GM12878 (cell line): ENCODE measurements around the gene SAMSN1. TPM values are rescaled to one million over a fixed set of nuclear protein-coding genes. Genes with fewer than 3 reads are reported as not detected.

Source experiments
- BHLHE40 ChIP-seq, 2 experiments: fragments of 450-650 bp in 1 of 2; IDR thresholded peaks; 2 replicates each; pipeline ENCODE4 v1.6.1; 2011 to 2017; ENCODE audit warnings: low read depth in 2 of 2, borderline replicate concordance in 1 of 2, improper control_type of control experiment in 1 of 2, low read length in 1 of 2, mild to moderate bottlenecking in 1 of 2
- HDGF ChIP-seq: fragments of 450-650 bp; IDR thresholded peaks from 2 replicates; pipeline ENCODE4 v1.6.1; 2016; ENCODE audit warnings: antibody characterized with exemption
- MEF2B ChIP-seq: fragments of 450-650 bp; IDR thresholded peaks from 2 replicates; pipeline ENCODE4 v1.6.1; 2018; ENCODE audit warnings: mild to moderate bottlenecking, moderate library complexity; ENCODE audit not compliant: partially characterized antibody, poor library complexity, severe bottlenecking
- MXI1 ChIP-seq: fragments of 150-350 bp; IDR thresholded peaks from 2 replicates; pipeline ENCODE4 v1.6.1; 2011; ENCODE audit warnings: low read depth, mild to moderate bottlenecking, inconsistent platforms, low read length, improper control_type of control experiment
- NFYA ChIP-seq: IDR thresholded peaks from 2 replicates; pipeline ENCODE4 v1.6.1; 2011; ENCODE audit warnings: low read depth, mild to moderate bottlenecking, low read length, improper control_type of control experiment, borderline replicate concordance
- POLR2AphosphoS5 ChIP-seq: IDR thresholded peaks from 2 replicates; pipeline ENCODE4 v1.6.1; 2011; ENCODE audit warnings: mild to moderate bottlenecking, low read length, inconsistent platforms
- ZBED1 ChIP-seq: IDR thresholded peaks from 2 replicates; pipeline ENCODE4 v1.6.1; 2016; ENCODE audit warnings: borderline replicate concordance
- ZNF384 ChIP-seq: IDR thresholded peaks from 2 replicates; pipeline ENCODE4 v1.6.1; 2012; ENCODE audit warnings: low read depth, mild to moderate bottlenecking, low read length, improper control_type of control experiment, borderline replicate concordance
- polyA plus RNA-seq, 11 experiments: library from polyadenylated mRNA; depleted of rRNA in 4 of 11; unstranded in 6 of 11; stranded (reverse) in 5 of 11; fragments of >200 nt; fragmentation: Nextera tagmentation in 4 of 11; fragmentation: Illumina TruSeq in 1 of 11; extraction: Ambion mirVana in 4 of 11; extraction: Trizol in 1 of 11; gene quantifications; 1 replicate in 1 of 11; 2 replicates in 10 of 11; pipeline versions ENCODE4 v1.2.1 to v1.2.3, GENCODE V29; 2011 to 2016; ENCODE audit warnings: inconsistent platforms in 2 of 11, missing spikeins in 2 of 11, low read depth in 1 of 11
- total RNA-seq, 4 experiments: library from RNA; depleted of rRNA in 3 of 4; stranded (reverse); fragments of >200 nt in 3 of 4; fragmentation: Illumina TruSeq in 1 of 4; extraction: Trizol in 1 of 4; gene quantifications; 2 replicates each; pipeline versions ENCODE4 v1.2.1 to v1.2.3, GENCODE V29; 2013 to 2021
- TF ChIP-seq, protein P1 (sequence below): fragments of 150-350 bp; IDR thresholded peaks from 2 replicates; pipeline ENCODE4 v1.6.1; 2016; ENCODE audit warnings: low read depth, low read length
- TF ChIP-seq, protein P2 (sequence below): fragments of 150-350 bp; IDR thresholded peaks from 2 replicates; pipeline ENCODE4 v1.6.1; 2014; ENCODE audit warnings: mild to moderate bottlenecking, low read depth, low read length
- TF ChIP-seq, protein P3 (sequence below): fragments of 450-650 bp; IDR thresholded peaks from 2 replicates; pipeline ENCODE4 v1.6.1; 2016; ENCODE audit warnings: mild to moderate bottlenecking
- TF ChIP-seq, protein P4 (sequence below): IDR thresholded peaks from 2 replicates; pipeline ENCODE4 v1.6.1; 2012; ENCODE audit warnings: mild to moderate bottlenecking, low read depth, low read length
- TF ChIP-seq, protein P5 (sequence below): fragments of 450-650 bp; formaldehyde crosslinking; IDR thresholded peaks from 2 replicates; pipeline ENCODE4 v1.4.0; 2020; ENCODE audit warnings: mild to moderate bottlenecking, moderate library complexity

The SAMSN1 gene
- total and polyA plus RNA-seq, 10 of the 15 experiments (the other 5 are each of a cell fraction or from before 2014, with no cell fraction given), result 23.2 to 102 (median 44.9) TPM

DNA sequence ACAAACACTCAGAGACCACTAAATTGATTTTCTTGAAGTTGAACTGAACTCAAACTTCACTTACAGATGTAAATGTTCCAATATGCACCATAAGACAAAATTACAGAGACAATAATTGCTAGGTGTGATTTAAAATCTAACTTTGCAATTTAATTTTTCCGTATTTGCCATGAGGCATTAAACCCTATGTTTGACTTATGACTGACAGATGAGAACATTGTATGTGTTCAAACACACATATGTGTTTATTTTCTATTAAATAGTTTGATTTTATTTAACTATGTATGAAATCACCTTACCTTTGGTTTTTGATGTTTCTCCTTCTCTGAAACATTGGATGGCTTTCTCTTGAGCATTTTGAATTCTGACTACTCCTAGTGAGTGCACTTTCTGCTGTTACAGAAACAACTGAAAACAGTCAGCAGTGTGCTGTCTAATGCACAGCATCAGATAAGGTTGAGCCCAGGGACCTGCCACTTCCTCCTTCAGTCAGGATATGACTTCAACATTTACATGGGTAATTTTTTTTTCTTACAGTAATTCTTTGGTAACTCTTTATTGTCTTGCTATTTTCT is at the start of gene SAMSN1 (continued):
- TF ChIP-seq, protein P1, sequence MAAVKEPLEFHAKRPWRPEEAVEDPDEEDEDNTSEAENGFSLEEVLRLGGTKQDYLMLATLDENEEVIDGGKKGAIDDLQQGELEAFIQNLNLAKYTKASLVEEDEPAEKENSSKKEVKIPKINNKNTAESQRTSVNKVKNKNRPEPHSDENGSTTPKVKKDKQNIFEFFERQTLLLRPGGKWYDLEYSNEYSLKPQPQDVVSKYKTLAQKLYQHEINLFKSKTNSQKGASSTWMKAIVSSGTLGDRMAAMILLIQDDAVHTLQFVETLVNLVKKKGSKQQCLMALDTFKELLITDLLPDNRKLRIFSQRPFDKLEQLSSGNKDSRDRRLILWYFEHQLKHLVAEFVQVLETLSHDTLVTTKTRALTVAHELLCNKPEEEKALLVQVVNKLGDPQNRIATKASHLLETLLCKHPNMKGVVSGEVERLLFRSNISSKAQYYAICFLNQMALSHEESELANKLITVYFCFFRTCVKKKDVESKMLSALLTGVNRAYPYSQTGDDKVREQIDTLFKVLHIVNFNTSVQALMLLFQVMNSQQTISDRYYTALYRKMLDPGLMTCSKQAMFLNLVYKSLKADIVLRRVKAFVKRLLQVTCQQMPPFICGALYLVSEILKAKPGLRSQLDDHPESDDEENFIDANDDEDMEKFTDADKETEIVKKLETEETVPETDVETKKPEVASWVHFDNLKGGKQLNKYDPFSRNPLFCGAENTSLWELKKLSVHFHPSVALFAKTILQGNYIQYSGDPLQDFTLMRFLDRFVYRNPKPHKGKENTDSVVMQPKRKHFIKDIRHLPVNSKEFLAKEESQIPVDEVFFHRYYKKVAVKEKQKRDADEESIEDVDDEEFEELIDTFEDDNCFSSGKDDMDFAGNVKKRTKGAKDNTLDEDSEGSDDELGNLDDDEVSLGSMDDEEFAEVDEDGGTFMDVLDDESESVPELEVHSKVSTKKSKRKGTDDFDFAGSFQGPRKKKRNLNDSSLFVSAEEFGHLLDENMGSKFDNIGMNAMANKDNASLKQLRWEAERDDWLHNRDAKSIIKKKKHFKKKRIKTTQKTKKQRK, result no peak
- no peak for TF ChIP-seq HDGF
- TF ChIP-seq ZNF384, result peak; percentile 87
- TF ChIP-seq, protein P2, sequence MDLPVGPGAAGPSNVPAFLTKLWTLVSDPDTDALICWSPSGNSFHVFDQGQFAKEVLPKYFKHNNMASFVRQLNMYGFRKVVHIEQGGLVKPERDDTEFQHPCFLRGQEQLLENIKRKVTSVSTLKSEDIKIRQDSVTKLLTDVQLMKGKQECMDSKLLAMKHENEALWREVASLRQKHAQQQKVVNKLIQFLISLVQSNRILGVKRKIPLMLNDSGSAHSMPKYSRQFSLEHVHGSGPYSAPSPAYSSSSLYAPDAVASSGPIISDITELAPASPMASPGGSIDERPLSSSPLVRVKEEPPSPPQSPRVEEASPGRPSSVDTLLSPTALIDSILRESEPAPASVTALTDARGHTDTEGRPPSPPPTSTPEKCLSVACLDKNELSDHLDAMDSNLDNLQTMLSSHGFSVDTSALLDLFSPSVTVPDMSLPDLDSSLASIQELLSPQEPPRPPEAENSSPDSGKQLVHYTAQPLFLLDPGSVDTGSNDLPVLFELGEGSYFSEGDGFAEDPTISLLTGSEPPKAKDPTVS, result no peak
- TF ChIP-seq ZBED1, result no peak
- no peak for TF ChIP-seq MXI1
- peak; percentile 46 for TF ChIP-seq MEF2B
- TF ChIP-seq BHLHE40 (IDR thresholded peaks at IDR 0.05; ENCODE audit: borderline replicate concordance in 1 of 2, low read depth in 2 of 2, low read length in 1 of 2), result no peak
- TF ChIP-seq, protein P3, sequence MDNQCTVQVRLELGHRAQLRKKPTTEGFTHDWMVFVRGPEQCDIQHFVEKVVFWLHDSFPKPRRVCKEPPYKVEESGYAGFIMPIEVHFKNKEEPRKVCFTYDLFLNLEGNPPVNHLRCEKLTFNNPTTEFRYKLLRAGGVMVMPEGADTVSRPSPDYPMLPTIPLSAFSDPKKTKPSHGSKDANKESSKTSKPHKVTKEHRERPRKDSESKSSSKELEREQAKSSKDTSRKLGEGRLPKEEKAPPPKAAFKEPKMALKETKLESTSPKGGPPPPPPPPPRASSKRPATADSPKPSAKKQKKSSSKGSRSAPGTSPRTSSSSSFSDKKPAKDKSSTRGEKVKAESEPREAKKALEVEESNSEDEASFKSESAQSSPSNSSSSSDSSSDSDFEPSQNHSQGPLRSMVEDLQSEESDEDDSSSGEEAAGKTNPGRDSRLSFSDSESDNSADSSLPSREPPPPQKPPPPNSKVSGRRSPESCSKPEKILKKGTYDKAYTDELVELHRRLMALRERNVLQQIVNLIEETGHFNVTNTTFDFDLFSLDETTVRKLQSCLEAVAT, result peak; percentile 56
- TF ChIP-seq POLR2AphosphoS5, result peak; percentile 96
- TF ChIP-seq, protein P4, sequence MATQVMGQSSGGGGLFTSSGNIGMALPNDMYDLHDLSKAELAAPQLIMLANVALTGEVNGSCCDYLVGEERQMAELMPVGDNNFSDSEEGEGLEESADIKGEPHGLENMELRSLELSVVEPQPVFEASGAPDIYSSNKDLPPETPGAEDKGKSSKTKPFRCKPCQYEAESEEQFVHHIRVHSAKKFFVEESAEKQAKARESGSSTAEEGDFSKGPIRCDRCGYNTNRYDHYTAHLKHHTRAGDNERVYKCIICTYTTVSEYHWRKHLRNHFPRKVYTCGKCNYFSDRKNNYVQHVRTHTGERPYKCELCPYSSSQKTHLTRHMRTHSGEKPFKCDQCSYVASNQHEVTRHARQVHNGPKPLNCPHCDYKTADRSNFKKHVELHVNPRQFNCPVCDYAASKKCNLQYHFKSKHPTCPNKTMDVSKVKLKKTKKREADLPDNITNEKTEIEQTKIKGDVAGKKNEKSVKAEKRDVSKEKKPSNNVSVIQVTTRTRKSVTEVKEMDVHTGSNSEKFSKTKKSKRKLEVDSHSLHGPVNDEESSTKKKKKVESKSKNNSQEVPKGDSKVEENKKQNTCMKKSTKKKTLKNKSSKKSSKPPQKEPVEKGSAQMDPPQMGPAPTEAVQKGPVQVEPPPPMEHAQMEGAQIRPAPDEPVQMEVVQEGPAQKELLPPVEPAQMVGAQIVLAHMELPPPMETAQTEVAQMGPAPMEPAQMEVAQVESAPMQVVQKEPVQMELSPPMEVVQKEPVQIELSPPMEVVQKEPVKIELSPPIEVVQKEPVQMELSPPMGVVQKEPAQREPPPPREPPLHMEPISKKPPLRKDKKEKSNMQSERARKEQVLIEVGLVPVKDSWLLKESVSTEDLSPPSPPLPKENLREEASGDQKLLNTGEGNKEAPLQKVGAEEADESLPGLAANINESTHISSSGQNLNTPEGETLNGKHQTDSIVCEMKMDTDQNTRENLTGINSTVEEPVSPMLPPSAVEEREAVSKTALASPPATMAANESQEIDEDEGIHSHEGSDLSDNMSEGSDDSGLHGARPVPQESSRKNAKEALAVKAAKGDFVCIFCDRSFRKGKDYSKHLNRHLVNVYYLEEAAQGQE, result no peak
- no peak for TF ChIP-seq NFYA
- TF ChIP-seq, protein P5, sequence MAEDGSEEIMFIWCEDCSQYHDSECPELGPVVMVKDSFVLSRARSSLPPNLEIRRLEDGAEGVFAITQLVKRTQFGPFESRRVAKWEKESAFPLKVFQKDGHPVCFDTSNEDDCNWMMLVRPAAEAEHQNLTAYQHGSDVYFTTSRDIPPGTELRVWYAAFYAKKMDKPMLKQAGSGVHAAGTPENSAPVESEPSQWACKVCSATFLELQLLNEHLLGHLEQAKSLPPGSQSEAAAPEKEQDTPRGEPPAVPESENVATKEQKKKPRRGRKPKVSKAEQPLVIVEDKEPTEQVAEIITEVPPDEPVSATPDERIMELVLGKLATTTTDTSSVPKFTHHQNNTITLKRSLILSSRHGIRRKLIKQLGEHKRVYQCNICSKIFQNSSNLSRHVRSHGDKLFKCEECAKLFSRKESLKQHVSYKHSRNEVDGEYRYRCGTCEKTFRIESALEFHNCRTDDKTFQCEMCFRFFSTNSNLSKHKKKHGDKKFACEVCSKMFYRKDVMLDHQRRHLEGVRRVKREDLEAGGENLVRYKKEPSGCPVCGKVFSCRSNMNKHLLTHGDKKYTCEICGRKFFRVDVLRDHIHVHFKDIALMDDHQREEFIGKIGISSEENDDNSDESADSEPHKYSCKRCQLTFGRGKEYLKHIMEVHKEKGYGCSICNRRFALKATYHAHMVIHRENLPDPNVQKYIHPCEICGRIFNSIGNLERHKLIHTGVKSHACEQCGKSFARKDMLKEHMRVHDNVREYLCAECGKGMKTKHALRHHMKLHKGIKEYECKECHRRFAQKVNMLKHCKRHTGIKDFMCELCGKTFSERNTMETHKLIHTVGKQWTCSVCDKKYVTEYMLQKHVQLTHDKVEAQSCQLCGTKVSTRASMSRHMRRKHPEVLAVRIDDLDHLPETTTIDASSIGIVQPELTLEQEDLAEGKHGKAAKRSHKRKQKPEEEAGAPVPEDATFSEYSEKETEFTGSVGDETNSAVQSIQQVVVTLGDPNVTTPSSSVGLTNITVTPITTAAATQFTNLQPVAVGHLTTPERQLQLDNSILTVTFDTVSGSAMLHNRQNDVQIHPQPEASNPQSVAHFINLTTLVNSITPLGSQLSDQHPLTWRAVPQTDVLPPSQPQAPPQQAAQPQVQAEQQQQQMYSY (CRISPR knock-in tag), result no peak
